ENCODE measurements around the gene ELMO3.

- no peak for TF ChIP-seq POLR2A (IDR thresholded peaks at IDR 0.05)
- TF ChIP-seq, protein P1, sequence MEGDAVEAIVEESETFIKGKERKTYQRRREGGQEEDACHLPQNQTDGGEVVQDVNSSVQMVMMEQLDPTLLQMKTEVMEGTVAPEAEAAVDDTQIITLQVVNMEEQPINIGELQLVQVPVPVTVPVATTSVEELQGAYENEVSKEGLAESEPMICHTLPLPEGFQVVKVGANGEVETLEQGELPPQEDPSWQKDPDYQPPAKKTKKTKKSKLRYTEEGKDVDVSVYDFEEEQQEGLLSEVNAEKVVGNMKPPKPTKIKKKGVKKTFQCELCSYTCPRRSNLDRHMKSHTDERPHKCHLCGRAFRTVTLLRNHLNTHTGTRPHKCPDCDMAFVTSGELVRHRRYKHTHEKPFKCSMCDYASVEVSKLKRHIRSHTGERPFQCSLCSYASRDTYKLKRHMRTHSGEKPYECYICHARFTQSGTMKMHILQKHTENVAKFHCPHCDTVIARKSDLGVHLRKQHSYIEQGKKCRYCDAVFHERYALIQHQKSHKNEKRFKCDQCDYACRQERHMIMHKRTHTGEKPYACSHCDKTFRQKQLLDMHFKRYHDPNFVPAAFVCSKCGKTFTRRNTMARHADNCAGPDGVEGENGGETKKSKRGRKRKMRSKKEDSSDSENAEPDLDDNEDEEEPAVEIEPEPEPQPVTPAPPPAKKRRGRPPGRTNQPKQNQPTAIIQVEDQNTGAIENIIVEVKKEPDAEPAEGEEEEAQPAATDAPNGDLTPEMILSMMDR (IDR thresholded peaks at IDR 0.05): no peak
Measured at GRCh38 chr16:67237396-67238277, 38.7 kb downstream of the ELMO3 start.
